Mesenchymal stem cell (in vitro differentiated cells and primary cell): ENCODE results near the gene SLC1A3.

Source experiments
- DNase-seq: peaks from one replicate; pipeline ENCODE4 v3.0.0-alpha.2; 2013
- H2AFZ ChIP-seq: one replicate; pipeline ENCODE4 v1.6.1; 2013; ENCODE audit warnings: low read depth, mild to moderate bottlenecking, control low read depth, inconsistent platforms, low read length, moderate library complexity
- H2AK5ac ChIP-seq: 2 replicates; pipeline ENCODE4 v1.6.1; 2013; ENCODE audit warnings: low read length, moderate library complexity, mild to moderate bottlenecking, inconsistent platforms; ENCODE audit not compliant: severe bottlenecking
- H2BK120ac ChIP-seq: one replicate; pipeline ENCODE4 v1.6.1; 2013; ENCODE audit warnings: low read depth, mild to moderate bottlenecking, inconsistent platforms, low read length, moderate library complexity
- H2BK12ac ChIP-seq, 2 experiments: one replicate each; pipeline ENCODE4 v1.6.1; 2013; ENCODE audit warnings: inconsistent platforms in 2 of 2, low read length in 2 of 2, mild to moderate bottlenecking in 2 of 2, moderate library complexity in 2 of 2, control low read depth in 1 of 2
- H2BK15ac ChIP-seq: one replicate; pipeline ENCODE4 v1.6.1; 2013; ENCODE audit warnings: mild to moderate bottlenecking, low read depth, inconsistent platforms; ENCODE audit not compliant: poor library complexity, severe bottlenecking
- H2BK5ac ChIP-seq: 2 replicates; pipeline ENCODE4 v1.6.1; 2013; ENCODE audit warnings: low read depth, mild to moderate bottlenecking, low read length, control low read depth, inconsistent platforms; ENCODE audit not compliant: poor library complexity, severe bottlenecking
- H3K14ac ChIP-seq, 2 experiments: one replicate each; pipeline ENCODE4 v1.6.1; 2013; ENCODE audit warnings: inconsistent platforms in 2 of 2, low read length in 2 of 2, control low read depth in 1 of 2, mild to moderate bottlenecking in 1 of 2, moderate library complexity in 1 of 2
- H3K18ac ChIP-seq, 2 experiments: one replicate each; pipeline ENCODE4 v1.6.1; 2013; ENCODE audit warnings: inconsistent platforms in 2 of 2, low read length in 2 of 2, control low read depth in 1 of 2, low read depth in 1 of 2, mild to moderate bottlenecking in 1 of 2
- H3K23ac ChIP-seq, 2 experiments: one replicate each; pipeline ENCODE4 v1.6.1; 2013; ENCODE audit warnings: inconsistent platforms in 2 of 2, low read length in 2 of 2, mild to moderate bottlenecking in 2 of 2, moderate library complexity in 2 of 2, control low read depth in 1 of 2
- H3K27ac ChIP-seq: 2 replicates; pipeline ENCODE4 v1.5.1; 2013; ENCODE audit warnings: mild to moderate bottlenecking, moderate library complexity, low read length, control low read depth, inconsistent platforms; ENCODE audit not compliant: poor library complexity, severe bottlenecking
- H3K27me3 ChIP-seq, 2 experiments: 2 replicates each; pipeline versions ENCODE4 v1.6.1 to v1.7.0; 2013; ENCODE audit warnings: low read length in 2 of 2, mild to moderate bottlenecking in 2 of 2, moderate library complexity in 2 of 2, control low read depth in 1 of 2, inconsistent platforms in 1 of 2; ENCODE audit not compliant: control insufficient read depth in 1 of 2, insufficient read depth in 1 of 2
- H3K36me3 ChIP-seq, 2 experiments: 2 replicates each; pipeline versions ENCODE4 v1.6.1 to v1.7.0; 2013; ENCODE audit warnings: low read length in 2 of 2, control low read depth in 1 of 2, inconsistent platforms in 1 of 2, low read depth in 1 of 2, mild to moderate bottlenecking in 1 of 2; ENCODE audit not compliant: insufficient read depth in 2 of 2, control insufficient read depth in 1 of 2
- H3K4ac ChIP-seq, 2 experiments: one replicate each; pipeline ENCODE4 v1.6.1; 2013; ENCODE audit warnings: inconsistent platforms in 2 of 2, low read length in 2 of 2, mild to moderate bottlenecking in 2 of 2, moderate library complexity in 2 of 2, control low read depth in 1 of 2, low read depth in 1 of 2
- H3K4me1 ChIP-seq: 2 replicates; pipeline ENCODE4 v1.6.1; 2013; ENCODE audit warnings: low read depth, low read length, control low read depth; ENCODE audit not compliant: control insufficient read depth, insufficient read depth
- H3K4me2 ChIP-seq: 2 replicates; pipeline ENCODE4 v1.6.1; 2013; ENCODE audit warnings: low read length, mild to moderate bottlenecking, inconsistent platforms; ENCODE audit not compliant: poor library complexity, severe bottlenecking
- H3K4me3 ChIP-seq, 2 experiments: 2 replicates each; pipeline versions ENCODE4 v1.5.1 to v1.7.0; 2013; ENCODE audit warnings: low read length in 2 of 2, mild to moderate bottlenecking in 2 of 2, control low read depth in 1 of 2, low read depth in 1 of 2; ENCODE audit not compliant: insufficient read depth in 1 of 2
- H3K79me1 ChIP-seq: replicated peaks from 2 replicates; pipeline ENCODE4 v1.6.1; 2013; ENCODE audit warnings: mild to moderate bottlenecking, control low read depth, low read length, inconsistent platforms; ENCODE audit not compliant: poor library complexity, severe bottlenecking
- H3K9ac ChIP-seq: 2 replicates; pipeline ENCODE4 v1.7.0; 2013; ENCODE audit warnings: mild to moderate bottlenecking, low read length, moderate library complexity
- H3K9me3 ChIP-seq: 2 replicates; pipeline ENCODE4 v1.7.0; 2013; ENCODE audit warnings: mild to moderate bottlenecking, low read length; ENCODE audit not compliant: control insufficient read depth
- H4K8ac ChIP-seq: one replicate; pipeline ENCODE4 v1.6.1; 2013; ENCODE audit warnings: inconsistent platforms, mild to moderate bottlenecking, low read length, moderate library complexity
- H4K91ac ChIP-seq: one replicate; pipeline ENCODE4 v1.6.1; 2013; ENCODE audit warnings: mild to moderate bottlenecking, low read length, inconsistent platforms
- WGBS: methylation state at CpG from one replicate; pipeline ENCODE4 v1.1.7; 2013; ENCODE audit warnings: mixed read lengths; 5-methylcytosine and 5-hydroxymethylcytosine counted together

SLC1A3 gene

GRCh38 chr5:36690041-36690961 is 83.9 kb downstream of the SLC1A3 start:
- Histone ChIP-seq H3K9ac (peak overlapping the region; percentile 87), H3K4me3 (peak overlapping the region; percentile 66 to 74), H3K4me1 (peaks cover 11% of the 10 kb centered on the region), H2BK15ac (no peak overlapping the region), H2BK120ac (no peak overlapping the region), H3K9me3 (no peaks in the 10 kb centered on the region), H3K4me2 (peak overlapping the region; percentile 88), H3K18ac (peak overlapping the region in 1 of 2 experiments; percentile 38), H2BK5ac (peak overlapping the region; percentile 52), H2AFZ (peak overlapping the region; percentile 93), H2AK5ac (no peak overlapping the region), H2BK12ac (peak overlapping the region in 1 of 2 experiments; percentile 47), H3K14ac (peak overlapping the region in 1 of 2 experiments; percentile 64), H4K8ac (peak overlapping the region; percentile 91), H4K91ac (no peak overlapping the region), H3K27me3 (peaks cover 0 to 4% of the 10 kb centered on the region in 2 experiments), H3K27ac (peak overlapping the region; percentile 22), H3K4ac (peak overlapping the region in 1 of 2 experiments; percentile 21), H3K79me1 (no peaks in the 10 kb centered on the region), H3K23ac (no peak overlapping the region), H3K36me3 (peaks cover 0 to 17% of the 10 kb centered on the region in 2 experiments)
- peak; percentile 72 for DNase-seq
- WGBS = 2% methylated on average over 49 of the region's 50 CpGs

- peak overlapping the region; percentile 87 for H3K9ac ChIP-seq
- H3K4me2 ChIP-seq = no peak overlapping the region
- H3K18ac ChIP-seq = no peak overlapping the region
- peaks cover 12% of the 10 kb centered on the region for H3K4me1 ChIP-seq
- no peak overlapping the region for H2BK120ac ChIP-seq
- no peak for DNase-seq
- no peak overlapping the region for H3K14ac ChIP-seq
- no peak overlapping the region for H2AK5ac ChIP-seq
- peaks cover 0 to 8% of the 10 kb centered on the region in 2 experiments for H3K36me3 ChIP-seq
- peak overlapping the region in 1 of 2 experiments; percentile 74 for H3K4me3 ChIP-seq
- H2BK12ac ChIP-seq = no peak overlapping the region
- H2BK5ac ChIP-seq = no peak overlapping the region
- no peak overlapping the region for H4K8ac ChIP-seq
- no peak overlapping the region for H3K27ac ChIP-seq
- H3K9me3 ChIP-seq = no peaks in the 10 kb centered on the region
- H3K4ac ChIP-seq = no peak overlapping the region
- H2AFZ ChIP-seq = no peak overlapping the region
- H3K79me1 ChIP-seq = no peaks in the 10 kb centered on the region
- no peak overlapping the region for H2BK15ac ChIP-seq
- no peak overlapping the region for H4K91ac ChIP-seq
- peaks cover 0 to 4% of the 10 kb centered on the region in 2 experiments for H3K27me3 ChIP-seq
- no peak overlapping the region for H3K23ac ChIP-seq
Measured at GRCh38 chr5:36691226-36691625, 84.8 kb downstream of the SLC1A3 start.

GRCh38 chr5:36691696-36692371 is 85.4 kb downstream of the SLC1A3 start:
- no peak for DNase-seq
- Histone ChIP-seq H2AK5ac (no peak overlapping the region), H2BK5ac (no peak overlapping the region), H3K79me1 (no peaks in the 10 kb centered on the region), H3K9ac (peak overlapping the region; percentile 87), H3K9me3 (no peaks in the 10 kb centered on the region), H3K4me1 (peaks cover 13% of the 10 kb centered on the region), H3K36me3 (peaks cover 0 to 3% of the 10 kb centered on the region in 2 experiments), H3K18ac (no peak overlapping the region), H4K91ac (no peak overlapping the region), H3K27me3 (peaks cover 0 to 4% of the 10 kb centered on the region in 2 experiments), H2BK15ac (no peak overlapping the region), H3K27ac (no peak overlapping the region), H3K23ac (no peak overlapping the region), H3K14ac (no peak overlapping the region), H3K4ac (no peak overlapping the region), H2BK12ac (no peak overlapping the region), H2BK120ac (no peak overlapping the region), H3K4me2 (no peak overlapping the region), H3K4me3 (peak overlapping the region in 1 of 2 experiments; percentile 42), H2AFZ (no peak overlapping the region), H4K8ac (no peak overlapping the region)
- 55% methylated on average over 4 of the region's 5 CpGs for WGBS
